Heart left ventricle (tissue), 16 donors: Measurements from ENCODE around the gene EHMT2. TPM values are rescaled to one million over a fixed set of nuclear protein-coding genes. Genes with fewer than 3 reads are reported as not detected.

Experiments used
- ATAC-seq, 4 donors: fragments of 200-7000 bp; cut with Tn5 transposase; one replicate each; pipeline ENCODE4 v1.9.1; 2020 to 2022; ENCODE audit warnings: moderate library complexity in 4 of 4, mild to moderate bottlenecking in 3 of 4, moderate number of reproducible peaks in 1 of 4
- DNase-seq, 5 donors: peaks; one replicate each; pipeline ENCODE4 v3.0.0-alpha.2; 2020
- H3K27ac ChIP-seq, 12 donors: fragments of 200-600 bp; sonication (generic) in 4 of 12; one replicate each; pipeline versions ENCODE4 v1.5.0 to v1.8.0; 2016 to 2022; ENCODE audit warnings: mild to moderate bottlenecking in 2 of 12
- H3K27me3 ChIP-seq, 9 donors: fragments of 200-600 bp; sonication (generic) in 2 of 9; one replicate each; pipeline versions ENCODE4 v1.5.1 to v1.8.0; 2016 to 2022; ENCODE audit warnings: mild to moderate bottlenecking in 3 of 9
- H3K36me3 ChIP-seq, 9 donors: fragments of 200-600 bp; sonication (generic) in 2 of 9; one replicate each; pipeline versions ENCODE4 v1.5.0 to v1.8.0; 2018 to 2022; ENCODE audit warnings: mild to moderate bottlenecking in 2 of 9
- H3K4me1 ChIP-seq, 12 donors: fragments of 200-600 bp; sonication (generic) in 4 of 12; one replicate each; pipeline versions ENCODE4 v1.5.0 to v1.8.0; 2016 to 2022; ENCODE audit warnings: mild to moderate bottlenecking in 3 of 12
- H3K4me3 ChIP-seq, 12 donors: fragments of 200-600 bp; sonication (generic) in 4 of 12; one replicate each; pipeline versions ENCODE4 v1.5.0 to v1.8.0; 2017 to 2022; ENCODE audit warnings: mild to moderate bottlenecking in 9 of 12, moderate library complexity in 4 of 12
- H3K9me3 ChIP-seq, 12 donors: fragments of 200-600 bp; sonication (generic) in 4 of 12; one replicate each; pipeline versions ENCODE4 v1.5.0 to v1.8.0; 2016 to 2022; ENCODE audit warnings: mild to moderate bottlenecking in 1 of 12
- CTCF ChIP-seq, 12 donors: fragments of 200-600 bp; sonication (generic) in 4 of 12; IDR thresholded peaks; one replicate each; pipeline versions ENCODE4 v1.5.0 to v1.8.0; 2018 to 2022; ENCODE audit warnings: antibody characterized with exemption in 12 of 12, mild to moderate bottlenecking in 5 of 12
- POLR2A ChIP-seq, 2 donors: fragments of 450-650 bp; IDR thresholded peaks; one replicate each; pipeline ENCODE4 v1.6.1; 2017; ENCODE audit warnings: antibody characterized with exemption in 2 of 2, mild to moderate bottlenecking in 2 of 2, moderate library complexity in 2 of 2
- WGBS, 4 donors: extraction: QIAGEN DNeasy Blood & Tissue Kit in 2 of 4; methylation state at CpG; one replicate each; pipeline versions ENCODE4 v1.1.5 to v1.1.7; 2013 to 2018; 5-methylcytosine and 5-hydroxymethylcytosine counted together
- intact Hi-C, 10 donors: fragments of 100-400 bp; cut with DNase I; formaldehyde crosslinking; loops; one replicate each; pipeline versions ENCODE4 v1.11.1 to v1.14.2; 2022
- polyA plus RNA-seq, 2 donors: library from polyadenylated mRNA; stranded (reverse); fragments of 200-250 nt; gene quantifications; one replicate each; pipeline ENCODE4 v1.2.3, GENCODE V29; 2013
- total RNA-seq, 9 donors: library from RNA; depleted of rRNA in 2 of 9; stranded (reverse); fragments of >200 nt in 2 of 9; fragmentation: NEBNext Ultra II Directional in 3 of 9; extraction: Animal tissue kit (Norgen Biotek cat#: 25700) in 3 of 9; gene quantifications; one replicate each; pipeline versions ENCODE4 v1.1.0 to v1.2.4, GENCODE V29; 2016 to 2023
- donor health status: ischemic (EF 13 %, LVEDD 7.1; RV severe dilation, severe dysfunction).
- donor health status: healthy with polysubstance abuse.
- donor health status: DM: no; HTN: yes; CAD: no.
- donor health status: DM: no; HTN: no; CAD: no.
- donor health status: ischemic (EF 25% LVEDD 6.9; RV normal size, moderate dysfunction).
- donor health status: ischemic (EF 25% LVEDD 5.7; RV mildly dilated, moderate dysfunction).
- donor health status: healthy.
- donor health status: DM: yes; HTN: yes; CAD: no.
- donor health status: ischemic (EF 35%, LVEDD 5.7; RV mildly dilated, moderate dysfunction).
- donor health status: nonischemic (EF 11% LVEDD 7.7; RV severe dilation, severe dysfunction).
- donor health status: DM: yes; HTN: yes; CAD: no.
- donor health status: PGD.
- donor health status: ischemic (EF 29% LVEDD 5.4; RV normal size, mild dysfunction).
- donor health status: nonischemic (EF 23%, LVEDD 6.1; RV moderate dilation, normal function).

Gene EHMT2
- total and polyA plus RNA-seq, 11 donors = 9.0 to 22.1 (median 14.8) TPM

- intact Hi-C loops = loop anchor here in 1 of 10 donors (5.0 kb wide), 1 partner anchor 38 kb away; no protein-coding TSS in a partner anchor
- DNase-seq = peak in 4 of 5 donors; percentile 60 to 78 (median 68)
Observed at GRCh38 chr6:31945507-31946369, 48.2 kb upstream of the EHMT2 start, which contains the start of gene CFB. TSS of gene CFB (plus strand) at chr6:31946095. CDS start at chr6:31946222, 127 bp downstream.

GRCh38 chr6:31945154-31945506, 47.6 kb upstream of the EHMT2 start:
- H3K9me3 ChIP-seq = no peaks in the 10 kb centered on the region
- 80 to 82% (median 80%) methylated on average over 8 to 9 of the region's 9 CpGs for WGBS, 4 donors
- TF ChIP-seq POLR2A (IDR thresholded peaks at IDR 0.05) (no peak), CTCF (IDR thresholded peaks at IDR 0.05) (no peak)
- peaks cover 0 to 11% (median 0%) of the 10 kb centered on the region in 9 donors for H3K27me3 ChIP-seq
- intact Hi-C loops = loop anchor here in 1 of 10 donors (5.0 kb wide), 1 partner anchor 38 kb away; no protein-coding TSS in a partner anchor
- DNase-seq (no peak), ATAC-seq (no peak)
- H3K36me3 ChIP-seq = peaks cover 0 to 2% (median 0%) of the 10 kb centered on the region in 9 donors
- peak overlapping the region; percentile 18 to 86 (median 61) for H3K27ac ChIP-seq
- peaks cover 0 to 17% (median 0%) of the 10 kb centered on the region in 12 donors for H3K4me1 ChIP-seq
- peak overlapping the region in 5 of 12 donors; percentile 27 to 50 (median 46) for H3K4me3 ChIP-seq

More at GRCh38 chr6:31945507-31946369, 48.2 kb upstream of the EHMT2 start, which contains the start of gene CFB:
- H3K27ac ChIP-seq = peak within 1 kb of the TSS; percentile 18 to 86 (median 61)
- TF ChIP-seq CTCF (IDR thresholded peaks at IDR 0.05) = no peak
- no peak for TF ChIP-seq POLR2A (IDR thresholded peaks at IDR 0.05)
- peak within 1 kb of the TSS in 8 of 12 donors; percentile 3 to 50 (median 34) for H3K4me3 ChIP-seq
- WGBS, 4 donors = 38 to 52% (median 45%) methylated on average over 10 to 11 of the region's 11 CpGs
- H3K36me3 ChIP-seq = peaks cover 0 to 4% (median 0%) of the 10 kb centered on the region in 9 donors
- H3K4me1 ChIP-seq = peaks cover 0 to 17% (median 0%) of the 10 kb centered on the region in 12 donors
- H3K9me3 ChIP-seq = no peaks in the 10 kb centered on the region
- H3K27me3 ChIP-seq = peaks cover 0 to 11% (median 0%) of the 10 kb centered on the region in 9 donors
- peak; percentile 78 to 91 (median 82) for ATAC-seq

- WGBS, 4 donors = 78 to 86% (median 80%) methylated on average over 3 of the region's 3 CpGs
- no peak for TF ChIP-seq POLR2A (IDR thresholded peaks at IDR 0.05)
- TF ChIP-seq CTCF (IDR thresholded peaks at IDR 0.05) = no peak
- intact Hi-C loops = no loop called here
Observed at GRCh38 chr6:31943742-31944141, 46.2 kb upstream of the EHMT2 start.

GRCh38 chr6:31940256-31940664, 42.8 kb upstream of the EHMT2 start:
- H3K27ac ChIP-seq = no peak overlapping the region
- peaks cover 0 to 8% (median 0%) of the 10 kb centered on the region in 12 donors for H3K4me1 ChIP-seq
- intact Hi-C loops = no loop called here
- H3K27me3 ChIP-seq = peaks cover 0 to 11% (median 0%) of the 10 kb centered on the region in 9 donors
- H3K36me3 ChIP-seq = peaks cover 0 to 10% (median 0%) of the 10 kb centered on the region in 9 donors
- DNase-seq (no peak), ATAC-seq (no peak)
- WGBS, 4 donors = 12 to 23% (median 15%) methylated on average over 6 of the region's 6 CpGs
- TF ChIP-seq POLR2A (IDR thresholded peaks at IDR 0.05) = no peak
- TF ChIP-seq CTCF (IDR thresholded peaks at IDR 0.05) = no peak
- no peaks in the 10 kb centered on the region for H3K9me3 ChIP-seq
- no peak overlapping the region for H3K4me3 ChIP-seq

More at GRCh38 chr6:31943742-31944141, 46.2 kb upstream of the EHMT2 start:
- peaks cover 0 to 10% (median 0%) of the 10 kb centered on the region in 9 donors for H3K36me3 ChIP-seq
- no peaks in the 10 kb centered on the region for H3K9me3 ChIP-seq
- H3K27me3 ChIP-seq = peaks cover 0 to 11% (median 0%) of the 10 kb centered on the region in 9 donors
- ATAC-seq (no peak), DNase-seq (no peak)
- H3K27ac ChIP-seq = no peak overlapping the region
- no peak overlapping the region for H3K4me3 ChIP-seq
- H3K4me1 ChIP-seq = peaks cover 0 to 17% (median 0%) of the 10 kb centered on the region in 12 donors
